Omental fat pad (tissue), 4 donors: ENCODE results near the gene PAPSS2. TPM values are rescaled to one million over a fixed set of nuclear protein-coding genes. Genes with fewer than 3 reads are reported as not detected.
A peak's percentile ranks its signal among the peaks of the same experiment; 100 is the strongest.

Experiments used
- ATAC-seq: fragments of 150-250 bp; one replicate; pipeline ENCODE4 v1.9.1; 2016; ENCODE audit warnings: mild to moderate bottlenecking, moderate library complexity; ENCODE audit not compliant: low FRiP score
- DNase-seq: peaks from one replicate; pipeline ENCODE4 v3.0.0-alpha.2; 2019; ENCODE audit warnings: low spot score
- total RNA-seq, 4 donors: library from RNA; depleted of rRNA; stranded (reverse); fragments of >200 nt; gene quantifications; one replicate each; pipeline ENCODE4 v1.1.0, GENCODE V29; 2016
- TF ChIP-seq, protein P1 (sequence below), 3 donors: fragments of 450-650 bp; IDR thresholded peaks; one replicate each; pipeline ENCODE4 v1.5.1; 2016 to 2017; ENCODE audit warnings: antibody characterized with exemption in 3 of 3, mild to moderate bottlenecking in 3 of 3, moderate library complexity in 2 of 3

Gene PAPSS2
- total RNA-seq, 4 donors from 2014 or later: 57.1 to 101 (median 67.0) TPM

DNA sequence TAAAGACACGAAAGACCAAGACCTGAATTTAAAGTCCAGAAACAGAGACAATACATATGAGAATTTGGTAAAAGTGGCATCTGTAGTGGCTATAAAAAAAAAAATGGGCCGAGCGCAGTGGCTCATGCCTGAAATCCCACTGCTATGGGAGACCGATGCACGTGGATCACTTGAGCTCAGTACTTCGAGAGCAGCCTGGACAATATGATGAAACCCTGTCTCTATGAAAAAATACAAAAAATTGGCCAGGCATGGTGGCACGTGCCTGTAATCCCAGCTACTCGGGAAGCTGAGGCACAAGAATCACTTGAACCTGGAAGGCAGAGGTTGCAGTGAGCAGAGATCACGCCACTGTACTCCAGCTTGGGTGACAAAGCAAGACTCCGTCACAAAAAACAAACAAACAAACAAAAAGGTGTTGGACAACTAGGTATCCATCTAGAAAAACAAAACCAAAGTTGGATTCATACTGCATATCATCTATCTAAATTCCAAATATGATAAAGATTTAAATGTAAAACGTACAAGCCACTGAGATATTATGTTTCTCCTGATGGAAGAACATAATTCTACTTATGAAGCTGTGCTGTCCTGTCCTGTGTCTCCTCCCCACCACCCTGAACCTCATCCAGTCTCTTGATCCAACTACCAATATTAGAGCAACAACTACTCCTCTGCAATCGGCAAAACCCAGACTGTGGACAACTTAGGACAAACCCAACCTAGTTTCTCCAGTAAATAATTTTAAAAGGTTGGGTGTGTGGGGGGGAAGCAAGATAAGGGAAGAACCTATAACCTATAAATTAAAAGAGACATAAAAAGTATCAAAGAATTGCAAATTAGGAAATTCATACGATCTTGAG lies 104.6 kb downstream of the PAPSS2 start:
- DNase-seq: no peak
- TF ChIP-seq, protein P1, sequence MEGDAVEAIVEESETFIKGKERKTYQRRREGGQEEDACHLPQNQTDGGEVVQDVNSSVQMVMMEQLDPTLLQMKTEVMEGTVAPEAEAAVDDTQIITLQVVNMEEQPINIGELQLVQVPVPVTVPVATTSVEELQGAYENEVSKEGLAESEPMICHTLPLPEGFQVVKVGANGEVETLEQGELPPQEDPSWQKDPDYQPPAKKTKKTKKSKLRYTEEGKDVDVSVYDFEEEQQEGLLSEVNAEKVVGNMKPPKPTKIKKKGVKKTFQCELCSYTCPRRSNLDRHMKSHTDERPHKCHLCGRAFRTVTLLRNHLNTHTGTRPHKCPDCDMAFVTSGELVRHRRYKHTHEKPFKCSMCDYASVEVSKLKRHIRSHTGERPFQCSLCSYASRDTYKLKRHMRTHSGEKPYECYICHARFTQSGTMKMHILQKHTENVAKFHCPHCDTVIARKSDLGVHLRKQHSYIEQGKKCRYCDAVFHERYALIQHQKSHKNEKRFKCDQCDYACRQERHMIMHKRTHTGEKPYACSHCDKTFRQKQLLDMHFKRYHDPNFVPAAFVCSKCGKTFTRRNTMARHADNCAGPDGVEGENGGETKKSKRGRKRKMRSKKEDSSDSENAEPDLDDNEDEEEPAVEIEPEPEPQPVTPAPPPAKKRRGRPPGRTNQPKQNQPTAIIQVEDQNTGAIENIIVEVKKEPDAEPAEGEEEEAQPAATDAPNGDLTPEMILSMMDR (IDR thresholded peaks at IDR 0.05): no peak
- ATAC-seq: no peak

DNA sequence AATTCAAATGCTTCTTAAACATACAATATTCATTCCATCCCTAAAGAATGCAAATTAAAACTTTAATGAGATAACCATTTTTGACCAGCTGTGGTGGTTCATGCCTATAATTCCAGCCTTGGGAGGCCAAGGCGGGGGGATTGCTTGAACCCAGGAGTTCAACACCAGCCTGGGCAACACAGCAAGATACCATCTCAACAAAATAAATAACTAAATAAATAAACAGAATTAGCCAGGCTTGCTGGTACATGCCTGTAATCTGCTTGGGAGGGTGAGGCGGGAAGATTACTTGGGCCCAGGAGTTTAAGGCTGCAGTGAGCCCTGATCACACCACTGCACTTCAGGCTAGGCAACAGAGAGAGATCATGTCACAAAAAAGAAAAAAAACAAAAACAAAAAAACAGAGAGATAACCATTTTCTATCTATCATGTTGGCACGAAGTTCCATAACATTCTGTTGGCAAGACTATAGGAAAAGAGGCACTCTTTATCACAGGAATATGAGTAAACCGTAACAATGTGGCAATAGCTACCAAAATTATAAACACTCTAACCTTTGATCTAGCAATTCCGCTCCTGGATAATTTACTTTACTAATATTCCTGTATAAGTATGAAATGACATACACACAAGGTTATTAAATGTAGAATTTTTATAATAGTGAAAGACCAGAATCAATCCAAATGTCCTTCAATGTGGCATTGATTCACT lies 106.1 kb downstream of the PAPSS2 start:
- ATAC-seq: no peak
- TF ChIP-seq, protein P1 (IDR thresholded peaks at IDR 0.05): no peak
- no peak for DNase-seq

DNA sequence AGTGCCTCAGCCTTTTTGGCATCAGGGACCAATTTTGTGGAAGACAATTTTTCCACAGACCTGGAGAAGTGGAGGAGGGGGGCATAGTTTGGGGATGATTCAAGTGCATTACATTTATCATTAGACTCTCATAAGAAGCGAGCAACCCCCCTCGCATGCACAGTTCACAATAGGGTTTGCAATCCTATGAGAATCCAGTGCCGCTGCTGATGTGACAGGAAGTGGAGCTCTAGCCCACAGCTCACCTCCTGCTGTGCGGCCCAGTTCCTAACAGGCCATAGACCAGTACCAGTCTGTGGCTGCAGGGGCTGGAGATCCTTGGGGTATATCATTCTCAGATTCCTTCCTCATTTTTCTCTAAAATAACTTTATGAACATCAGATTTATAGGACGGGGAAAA lies 107.6 kb downstream of the PAPSS2 start:
- DNase-seq (no peak), ATAC-seq (peak; percentile 54)
- TF ChIP-seq, protein P1 (IDR thresholded peaks at IDR 0.05): no peak

DNA sequence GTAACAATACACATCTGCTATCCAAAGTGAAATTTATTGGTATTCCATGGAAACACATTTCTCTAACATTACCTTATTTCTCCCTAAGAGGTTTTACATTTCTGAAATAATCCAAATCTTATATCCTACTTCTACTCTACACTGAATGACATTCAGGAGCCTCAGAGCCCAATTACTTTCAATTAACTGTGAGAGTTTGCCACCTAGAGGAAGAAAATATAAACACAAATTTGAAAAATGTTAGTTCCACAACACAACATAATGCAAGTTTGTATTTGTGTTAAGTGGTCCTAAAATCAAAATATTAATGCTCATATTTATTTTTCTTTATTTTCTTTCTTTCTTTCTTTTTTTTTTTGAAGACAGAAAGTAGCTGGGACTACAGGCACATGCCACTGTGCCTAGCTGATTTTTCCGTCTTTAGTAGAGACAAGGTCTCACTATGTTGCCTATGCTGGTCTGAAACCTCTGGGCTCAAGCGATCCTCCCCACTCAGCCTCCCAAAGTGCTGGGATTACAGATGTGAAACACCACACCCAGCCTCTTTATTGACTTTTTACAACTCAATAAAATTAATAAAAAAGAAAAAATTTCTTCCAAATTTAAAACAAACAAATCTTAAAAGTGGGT lies 112.3 kb downstream of the PAPSS2 start:
- ATAC-seq (no peak), DNase-seq (no peak)
- TF ChIP-seq, protein P1 (IDR thresholded peaks at IDR 0.05): no peak

DNA sequence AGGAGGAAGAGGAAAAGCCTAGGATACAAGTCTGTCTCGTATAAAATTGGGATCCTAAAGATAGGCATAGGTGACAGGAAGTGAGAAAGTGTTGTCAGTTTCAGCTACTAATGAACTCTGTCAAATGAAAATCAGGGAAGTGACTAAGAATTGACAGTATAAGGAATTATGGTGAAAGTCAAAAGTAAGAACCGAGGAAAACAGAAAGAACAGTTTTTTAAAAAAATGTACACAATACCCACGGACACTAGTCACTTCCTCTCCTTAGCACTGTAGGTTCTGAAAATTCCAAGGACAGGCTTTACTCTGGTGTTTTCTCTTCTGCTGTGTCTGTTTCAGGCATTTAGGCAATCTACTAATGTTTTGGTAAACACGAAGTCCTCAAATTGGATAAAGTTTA lies 116.1 kb downstream of the PAPSS2 start:
- ATAC-seq: no peak
- TF ChIP-seq, protein P1 (IDR thresholded peaks at IDR 0.05): no peak

DNA sequence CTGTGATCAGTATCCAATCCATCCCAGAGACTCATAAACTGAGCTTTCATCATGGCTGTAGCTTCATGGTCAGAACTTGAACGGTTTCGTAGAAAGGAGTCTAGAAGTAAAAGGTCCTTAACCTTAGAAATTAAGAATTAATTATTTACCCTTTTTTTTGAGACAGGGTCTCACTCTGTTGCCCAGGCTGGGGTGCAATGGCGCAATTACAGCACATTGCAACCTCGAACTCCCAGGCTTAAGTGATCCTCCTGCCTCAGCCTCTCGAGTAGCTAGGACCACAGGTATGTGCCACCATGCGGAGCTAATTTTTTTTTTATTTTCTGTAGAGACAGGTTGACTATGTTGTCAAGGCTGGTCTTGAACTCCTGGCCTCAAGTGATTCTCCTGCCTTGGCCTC lies 116.7 kb downstream of the PAPSS2 start:
- DNase-seq: no peak
- ATAC-seq: no peak
- TF ChIP-seq, protein P1 (IDR thresholded peaks at IDR 0.05): no peak

More for the DNA sequence above, 116.1 kb downstream of the PAPSS2 start:
- no peak for DNase-seq
